HL-60 (cell line): ENCODE results near the gene PPFIBP2.

ENCODE experiments used
- DNase-seq, 2 experiments: peaks; one replicate each; pipeline ENCODE4 v3.0.0-alpha.2; 2010 to 2020; ENCODE audit warnings: low read depth in 1 of 2, low spot score in 1 of 2
- H3K27ac ChIP-seq: fragments of 250-450 bp; sonication (Bioruptor Pico); replicated peaks from 2 replicates; pipeline ENCODE4 v1.5.1; 2020; ENCODE audit warnings: mild to moderate bottlenecking, moderate library complexity
- H3K27me3 ChIP-seq: fragments of 250-450 bp; sonication (Bioruptor Pico); 2 replicates; pipeline ENCODE4 v1.5.1; 2021; ENCODE audit warnings: mild to moderate bottlenecking, moderate library complexity; ENCODE audit not compliant: insufficient read depth, poor library complexity, severe bottlenecking
- H3K4me3 ChIP-seq: replicated peaks from 2 replicates; pipeline ENCODE4 v1.5.1; 2011; ENCODE audit warnings: mild to moderate bottlenecking, control low read depth, low read length; ENCODE audit not compliant: insufficient read depth
- CTCF ChIP-seq: IDR thresholded peaks from one replicate; pipeline ENCODE4 v1.5.1; 2011; ENCODE audit warnings: low read length, control low read depth, inconsistent platforms; ENCODE audit not compliant: insufficient read depth
- GABPA ChIP-seq: IDR thresholded peaks from 2 replicates; pipeline ENCODE4 v1.6.1; 2012; ENCODE audit warnings: low read depth
- POLR2AphosphoS5 ChIP-seq: IDR thresholded peaks from 2 replicates; pipeline ENCODE4 v1.6.1; 2012; ENCODE audit warnings: low read depth
- REST ChIP-seq: IDR thresholded peaks from 2 replicates; pipeline ENCODE4 v1.6.1; 2012; ENCODE audit warnings: low read depth; ENCODE audit not compliant: insufficient replicate concordance
- SPI1 ChIP-seq: IDR thresholded peaks from 2 replicates; pipeline ENCODE4 v1.6.1; 2012; ENCODE audit warnings: low read depth, mild to moderate bottlenecking, borderline replicate concordance

Gene PPFIBP2

DNA sequence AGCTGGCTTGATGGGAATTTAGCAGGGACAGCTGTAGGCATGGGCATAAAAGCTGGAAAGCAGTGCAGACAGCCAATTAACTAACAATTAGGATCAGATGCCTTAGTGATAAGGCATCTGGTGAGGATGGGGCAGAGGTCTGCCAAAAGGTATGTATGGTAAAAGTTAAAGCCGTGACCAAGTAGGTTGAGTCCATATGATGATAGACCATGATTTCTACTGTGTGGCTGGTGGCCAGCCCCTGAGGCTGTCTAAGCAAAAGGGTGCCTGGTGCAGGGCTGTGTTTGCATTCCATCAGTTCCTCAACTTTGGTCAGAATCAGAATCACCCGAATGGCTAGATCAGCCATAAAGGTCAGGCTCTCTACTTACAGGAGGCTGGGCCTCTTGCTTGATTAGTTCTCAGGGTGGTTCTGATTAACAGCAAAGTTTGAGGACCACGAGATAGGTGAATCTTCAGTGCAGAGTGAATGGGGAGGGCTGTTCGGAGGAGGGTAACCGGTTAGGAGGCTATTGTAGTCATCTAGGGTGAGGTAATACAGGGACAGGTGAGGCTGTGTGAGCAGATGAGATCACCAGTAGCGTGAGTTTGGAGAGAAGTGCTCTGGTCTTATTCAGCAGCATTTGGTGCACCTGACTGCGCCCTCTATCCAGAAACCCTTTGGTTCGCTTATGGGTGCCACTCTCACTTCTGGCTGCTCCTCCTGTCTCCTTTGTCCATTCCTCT, 27.2 kb downstream of the PPFIBP2 start:
- TF ChIP-seq POLR2AphosphoS5 (no peak), REST (no peak), SPI1 (no peak)

DNA sequence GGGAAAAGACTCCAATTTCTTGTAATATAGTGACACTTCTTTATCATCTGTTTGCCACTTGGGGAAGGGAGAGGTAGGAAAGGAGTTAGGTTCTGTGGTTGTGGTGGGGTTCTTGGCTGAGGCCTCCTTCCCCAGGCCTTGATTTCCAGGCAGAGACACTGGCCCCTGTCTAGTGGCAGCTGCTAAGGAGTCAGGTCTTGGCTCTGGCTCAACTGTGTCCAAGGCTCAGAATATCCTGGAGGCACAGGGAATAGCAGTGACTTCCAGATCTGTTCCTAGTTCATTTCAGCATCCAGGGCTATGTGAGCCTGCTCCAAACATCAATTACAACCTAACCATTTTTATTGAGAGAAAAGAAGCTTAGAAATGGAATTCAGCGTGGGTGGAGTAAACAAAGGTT, 29.5 kb downstream of the PPFIBP2 start:
- TF ChIP-seq GABPA: no peak
- no peak for TF ChIP-seq REST
- TF ChIP-seq CTCF: no peak
- no peak for TF ChIP-seq POLR2AphosphoS5
- no peak for TF ChIP-seq SPI1
- Histone ChIP-seq H3K27ac (no peak overlapping the region), H3K4me3 (no peak overlapping the region), H3K27me3 (no peaks in the 10 kb centered on the region)
- no peak for DNase-seq

More for the DNA sequence above, 27.2 kb downstream of the PPFIBP2 start:
- Histone ChIP-seq H3K27me3 (peaks cover 2% of the 10 kb centered on the region), H3K4me3 (no peak overlapping the region), H3K27ac (no peak overlapping the region)
- no peak for DNase-seq

- H3K27ac ChIP-seq: no peak overlapping the region
- TF ChIP-seq POLR2AphosphoS5 (no peak), SPI1 (no peak), GABPA (no peak)
- no peaks in the 10 kb centered on the region for H3K27me3 ChIP-seq
- H3K4me3 ChIP-seq: no peak overlapping the region
- no peak for DNase-seq
Measured at GRCh38 chr11:7544021-7544420, 30.2 kb downstream of the PPFIBP2 start.

DNA sequence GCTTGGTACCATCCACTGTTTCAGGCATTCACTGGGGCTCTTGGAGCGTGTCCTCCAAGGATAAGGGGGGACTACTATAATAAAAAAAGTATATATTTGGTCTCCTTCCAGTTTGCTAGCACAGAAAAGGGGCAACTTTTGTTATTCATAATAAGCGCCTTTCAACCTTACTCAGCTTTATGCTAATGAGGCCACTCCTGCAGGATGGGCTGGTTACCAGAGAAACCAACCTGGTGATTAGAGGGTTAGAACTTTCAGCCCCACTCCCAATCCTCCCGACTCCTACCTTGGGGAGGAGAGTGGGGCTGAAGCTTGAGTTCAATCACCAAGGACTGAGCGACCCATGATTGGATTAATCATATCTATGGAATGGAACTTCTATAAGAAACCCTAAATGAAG, 31.8 kb downstream of the PPFIBP2 start:
- Histone ChIP-seq H3K27ac (no peak overlapping the region), H3K27me3 (no peaks in the 10 kb centered on the region), H3K4me3 (no peak overlapping the region)
- DNase-seq: no peak
- no peak for TF ChIP-seq POLR2AphosphoS5
- TF ChIP-seq GABPA: no peak
- no peak for TF ChIP-seq SPI1

- H3K4me3 ChIP-seq: no peak overlapping the region
- no peak for TF ChIP-seq REST
- TF ChIP-seq POLR2AphosphoS5: no peak
- TF ChIP-seq GABPA: no peak
- no peak for TF ChIP-seq CTCF
- no peak for TF ChIP-seq SPI1
- no peaks in the 10 kb centered on the region for H3K27me3 ChIP-seq
- no peak for DNase-seq
- no peak overlapping the region for H3K27ac ChIP-seq
Measured at GRCh38 chr11:7546324-7546791, 32.6 kb downstream of the PPFIBP2 start.
